Stimulated activated memory B cell treated with anti-CD40 and anti-IgM and Interleukin-4, amounts not matched to agents 10 μg/mL and 1 μg/mL and 100 μg/mL, for 72 hours (primary cell): ENCODE data around the gene CASR.
A peak's percentile ranks its signal among the peaks of the same experiment; 100 is the strongest.

Experiments used
- ATAC-seq: fragments of 150-1000 bp; cut with Tn5 transposase; 2 replicates; pipeline ENCODE4 v1.10.0; 2021
- H3K27ac Mint-ChIP-seq: one replicate; pipeline ENCODE4 v1.8.0; 2022; ENCODE audit warnings: mild to moderate bottlenecking, mixed read lengths
- H3K27me3 Mint-ChIP-seq: one replicate; pipeline ENCODE4 v1.8.0; 2022; ENCODE audit warnings: mixed read lengths
- H3K36me3 Mint-ChIP-seq: one replicate; pipeline ENCODE4 v1.8.0; 2022; ENCODE audit warnings: mixed read lengths
- H3K4me1 Mint-ChIP-seq: one replicate; pipeline ENCODE4 v1.8.0; 2022; ENCODE audit warnings: mixed read lengths
- H3K4me3 Mint-ChIP-seq: one replicate; pipeline ENCODE4 v1.8.0; 2022; ENCODE audit warnings: mild to moderate bottlenecking, moderate library complexity, mixed read lengths
- H3K9me3 Mint-ChIP-seq: one replicate; pipeline ENCODE4 v1.8.0; 2022; ENCODE audit warnings: mixed read lengths

The CASR gene

GRCh38 chr3:122299872-122300460, 116.5 kb downstream of the CASR start:
- no peaks in the 10 kb centered on the region for H3K27me3 Mint-ChIP-seq
- no peak for ATAC-seq
- no peak overlapping the region for H3K27ac Mint-ChIP-seq
- no peak overlapping the region for H3K4me3 Mint-ChIP-seq
- H3K4me1 Mint-ChIP-seq, result peaks cover 25% of the 10 kb centered on the region
- H3K36me3 Mint-ChIP-seq, result peaks cover 4% of the 10 kb centered on the region
- H3K9me3 Mint-ChIP-seq, result peaks cover 2% of the 10 kb centered on the region

- H3K4me3 Mint-ChIP-seq, result no peak overlapping the region
- no peaks in the 10 kb centered on the region for H3K27me3 Mint-ChIP-seq
- H3K4me1 Mint-ChIP-seq, result peaks cover 30% of the 10 kb centered on the region
- peaks cover 4% of the 10 kb centered on the region for H3K36me3 Mint-ChIP-seq
- ATAC-seq, result peak; percentile 46
- H3K9me3 Mint-ChIP-seq, result peaks cover 2% of the 10 kb centered on the region
- peak overlapping the region; percentile 27 for H3K27ac Mint-ChIP-seq
Observed at GRCh38 chr3:122301063-122301462, 117.6 kb downstream of the CASR start.

- no peak overlapping the region for H3K4me3 Mint-ChIP-seq
- H3K9me3 Mint-ChIP-seq, result no peaks in the 10 kb centered on the region
- peak; percentile 74 for ATAC-seq
- no peak overlapping the region for H3K27ac Mint-ChIP-seq
- peaks cover 24% of the 10 kb centered on the region for H3K4me1 Mint-ChIP-seq
- H3K27me3 Mint-ChIP-seq, result no peaks in the 10 kb centered on the region
- H3K36me3 Mint-ChIP-seq, result no peaks in the 10 kb centered on the region
Observed at GRCh38 chr3:122305818-122306621, 122.6 kb downstream of the CASR start.

- Mint-ChIP-seq H3K27me3 (no peaks in the 10 kb centered on the region), H3K4me3 (no peak overlapping the region), H3K27ac (peak overlapping the region; percentile 78), H3K4me1 (peaks cover 23% of the 10 kb centered on the region), H3K36me3 (no peaks in the 10 kb centered on the region), H3K9me3 (no peaks in the 10 kb centered on the region)
- no peak for ATAC-seq
Observed at GRCh38 chr3:122306622-122306953, 123.1 kb downstream of the CASR start.

GRCh38 chr3:122307094-122307687, 123.7 kb downstream of the CASR start:
- no peaks in the 10 kb centered on the region for H3K9me3 Mint-ChIP-seq
- H3K4me3 Mint-ChIP-seq, result no peak overlapping the region
- H3K27me3 Mint-ChIP-seq, result no peaks in the 10 kb centered on the region
- H3K27ac Mint-ChIP-seq, result peak overlapping the region; percentile 78
- H3K36me3 Mint-ChIP-seq, result no peaks in the 10 kb centered on the region
- ATAC-seq, result peak; percentile 80
- H3K4me1 Mint-ChIP-seq, result peaks cover 23% of the 10 kb centered on the region

GRCh38 chr3:122307976-122308375, 124.5 kb downstream of the CASR start:
- Mint-ChIP-seq H3K4me3 (no peak overlapping the region), H3K36me3 (no peaks in the 10 kb centered on the region), H3K27me3 (no peaks in the 10 kb centered on the region), H3K27ac (peak overlapping the region; percentile 78), H3K9me3 (no peaks in the 10 kb centered on the region), H3K4me1 (peaks cover 23% of the 10 kb centered on the region)
- no peak for ATAC-seq

GRCh38 chr3:122310361-122310760, 126.9 kb downstream of the CASR start:
- H3K9me3 Mint-ChIP-seq, result no peaks in the 10 kb centered on the region
- ATAC-seq, result no peak

GRCh38 chr3:122312826-122313225, 129.4 kb downstream of the CASR start:
- no peak for ATAC-seq
- Mint-ChIP-seq H3K27ac (no peak overlapping the region), H3K27me3 (peaks cover 17% of the 10 kb centered on the region), H3K9me3 (no peaks in the 10 kb centered on the region), H3K4me1 (peaks cover 5% of the 10 kb centered on the region), H3K4me3 (no peak overlapping the region), H3K36me3 (no peaks in the 10 kb centered on the region)

More at GRCh38 chr3:122310361-122310760, 126.9 kb downstream of the CASR start:
- no peaks in the 10 kb centered on the region for H3K36me3 Mint-ChIP-seq
- no peak overlapping the region for H3K27ac Mint-ChIP-seq
- H3K4me1 Mint-ChIP-seq, result peaks cover 23% of the 10 kb centered on the region
- peaks cover 3% of the 10 kb centered on the region for H3K27me3 Mint-ChIP-seq
- H3K4me3 Mint-ChIP-seq, result no peak overlapping the region

GRCh38 chr3:122313281-122313680, 129.8 kb downstream of the CASR start:
- Mint-ChIP-seq H3K4me1 (peaks cover under 1% of the 10 kb centered on the region), H3K27ac (no peak overlapping the region), H3K36me3 (no peaks in the 10 kb centered on the region), H3K27me3 (peaks cover 22% of the 10 kb centered on the region), H3K9me3 (peaks cover 3% of the 10 kb centered on the region), H3K4me3 (no peak overlapping the region)
- ATAC-seq, result no peak

- peaks cover 28% of the 10 kb centered on the region for H3K27me3 Mint-ChIP-seq
Observed at GRCh38 chr3:122314228-122314876, 130.9 kb downstream of the CASR start.

GRCh38 chr3:122315619-122316018, 132.2 kb downstream of the CASR start:
- Mint-ChIP-seq H3K4me1 (no peaks in the 10 kb centered on the region), H3K36me3 (no peaks in the 10 kb centered on the region), H3K27me3 (peaks cover 28% of the 10 kb centered on the region), H3K27ac (no peak overlapping the region), H3K4me3 (no peak overlapping the region), H3K9me3 (peaks cover 7% of the 10 kb centered on the region)
- ATAC-seq, result no peak

More at GRCh38 chr3:122314228-122314876, 130.9 kb downstream of the CASR start:
- H3K36me3 Mint-ChIP-seq, result no peaks in the 10 kb centered on the region
- no peaks in the 10 kb centered on the region for H3K4me1 Mint-ChIP-seq
- peaks cover 7% of the 10 kb centered on the region for H3K9me3 Mint-ChIP-seq
- ATAC-seq, result no peak
- H3K27ac Mint-ChIP-seq, result no peak overlapping the region
- no peak overlapping the region for H3K4me3 Mint-ChIP-seq

GRCh38 chr3:122316368-122316767, 132.9 kb downstream of the CASR start:
- H3K4me3 Mint-ChIP-seq, result no peak overlapping the region
- H3K27me3 Mint-ChIP-seq, result peaks cover 28% of the 10 kb centered on the region
- H3K36me3 Mint-ChIP-seq, result no peaks in the 10 kb centered on the region
- H3K9me3 Mint-ChIP-seq, result peaks cover 7% of the 10 kb centered on the region
- H3K27ac Mint-ChIP-seq, result no peak overlapping the region
- ATAC-seq, result no peak
- peaks cover 6% of the 10 kb centered on the region for H3K4me1 Mint-ChIP-seq

- no peaks in the 10 kb centered on the region for H3K36me3 Mint-ChIP-seq
- no peak for ATAC-seq
- no peak overlapping the region for H3K27ac Mint-ChIP-seq
- no peak overlapping the region for H3K4me3 Mint-ChIP-seq
- peaks cover 16% of the 10 kb centered on the region for H3K4me1 Mint-ChIP-seq
- peaks cover 28% of the 10 kb centered on the region for H3K27me3 Mint-ChIP-seq
- H3K9me3 Mint-ChIP-seq, result peaks cover 7% of the 10 kb centered on the region
Observed at GRCh38 chr3:122318620-122319019, 135.2 kb downstream of the CASR start.

GRCh38 chr3:122322095-122323075, 138.9 kb downstream of the CASR start:
- Mint-ChIP-seq H3K27ac (no peak overlapping the region), H3K4me3 (no peak overlapping the region), H3K9me3 (peaks cover 7% of the 10 kb centered on the region), H3K4me1 (peaks cover 28% of the 10 kb centered on the region), H3K27me3 (peaks cover 15% of the 10 kb centered on the region), H3K36me3 (no peaks in the 10 kb centered on the region)
- peak; percentile 53 for ATAC-seq
